ENCODE data around the gene ADCY5. TPM values are rescaled to one million over a fixed set of nuclear protein-coding genes. Genes with fewer than 3 reads are reported as not detected.

The ADCY5 gene
- total and polyA plus RNA-seq, 2 donors from 2014 or later, result 7.1 to 33.6 TPM

DNA sequence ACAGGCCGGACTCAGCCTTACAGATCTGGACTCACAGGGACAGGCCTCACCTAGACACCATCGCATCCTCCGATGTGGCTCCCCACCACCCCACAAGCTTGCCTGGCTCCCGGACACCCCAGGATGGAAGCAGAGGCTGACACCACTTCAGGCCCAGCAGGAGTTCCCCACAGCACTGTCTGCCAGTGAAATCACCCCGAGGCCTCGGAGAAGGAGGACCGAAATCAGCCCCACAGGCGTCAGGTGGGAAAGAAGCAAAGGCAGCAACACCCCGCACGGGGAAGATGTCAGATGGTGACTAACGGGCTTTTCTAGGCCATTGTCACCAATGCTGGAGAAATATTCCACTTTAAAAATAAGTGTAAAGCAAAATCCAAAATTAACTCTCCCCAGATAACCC is 18.6 kb downstream of the ADCY5 start:
- Histone ChIP-seq H3K4me3 (ENCODE audit: low read length in 3 of 3) (no peak overlapping the region), H3K4me1 (ENCODE audit: control insufficient read depth in 2 of 3, insufficient read depth in 2 of 3, low read depth in 1 of 3, low read length in 3 of 3) (peaks cover 0 to 8% (median 1%) of the 10 kb centered on the region in 3 donors), H3K36me3 (ENCODE audit: control insufficient read depth in 2 of 3, insufficient read depth in 3 of 3, low read length in 3 of 3) (no peaks in the 10 kb centered on the region), H3K9ac (ENCODE audit: low read length in 3 of 3) (no peak overlapping the region), H3K27ac (ENCODE audit: low read depth in 2 of 2, low read length in 2 of 2) (no peak overlapping the region), H3K9me3 (ENCODE audit: control insufficient read depth in 2 of 3, insufficient read depth in 1 of 3, low read length in 3 of 3) (no peaks in the 10 kb centered on the region), H3K27me3 (ENCODE audit: control insufficient read depth, insufficient read depth, low read length) (no peaks in the 10 kb centered on the region)
- DNase-seq (no peak), FAIRE-seq (no peak)
- TF ChIP-seq, protein P1, sequence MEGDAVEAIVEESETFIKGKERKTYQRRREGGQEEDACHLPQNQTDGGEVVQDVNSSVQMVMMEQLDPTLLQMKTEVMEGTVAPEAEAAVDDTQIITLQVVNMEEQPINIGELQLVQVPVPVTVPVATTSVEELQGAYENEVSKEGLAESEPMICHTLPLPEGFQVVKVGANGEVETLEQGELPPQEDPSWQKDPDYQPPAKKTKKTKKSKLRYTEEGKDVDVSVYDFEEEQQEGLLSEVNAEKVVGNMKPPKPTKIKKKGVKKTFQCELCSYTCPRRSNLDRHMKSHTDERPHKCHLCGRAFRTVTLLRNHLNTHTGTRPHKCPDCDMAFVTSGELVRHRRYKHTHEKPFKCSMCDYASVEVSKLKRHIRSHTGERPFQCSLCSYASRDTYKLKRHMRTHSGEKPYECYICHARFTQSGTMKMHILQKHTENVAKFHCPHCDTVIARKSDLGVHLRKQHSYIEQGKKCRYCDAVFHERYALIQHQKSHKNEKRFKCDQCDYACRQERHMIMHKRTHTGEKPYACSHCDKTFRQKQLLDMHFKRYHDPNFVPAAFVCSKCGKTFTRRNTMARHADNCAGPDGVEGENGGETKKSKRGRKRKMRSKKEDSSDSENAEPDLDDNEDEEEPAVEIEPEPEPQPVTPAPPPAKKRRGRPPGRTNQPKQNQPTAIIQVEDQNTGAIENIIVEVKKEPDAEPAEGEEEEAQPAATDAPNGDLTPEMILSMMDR (IDR thresholded peaks at IDR 0.05; ENCODE audit: borderline replicate concordance, extremely low read depth, insufficient read depth), result no peak
- intact Hi-C loops (cut with DNase I), result no loop called here

DNA sequence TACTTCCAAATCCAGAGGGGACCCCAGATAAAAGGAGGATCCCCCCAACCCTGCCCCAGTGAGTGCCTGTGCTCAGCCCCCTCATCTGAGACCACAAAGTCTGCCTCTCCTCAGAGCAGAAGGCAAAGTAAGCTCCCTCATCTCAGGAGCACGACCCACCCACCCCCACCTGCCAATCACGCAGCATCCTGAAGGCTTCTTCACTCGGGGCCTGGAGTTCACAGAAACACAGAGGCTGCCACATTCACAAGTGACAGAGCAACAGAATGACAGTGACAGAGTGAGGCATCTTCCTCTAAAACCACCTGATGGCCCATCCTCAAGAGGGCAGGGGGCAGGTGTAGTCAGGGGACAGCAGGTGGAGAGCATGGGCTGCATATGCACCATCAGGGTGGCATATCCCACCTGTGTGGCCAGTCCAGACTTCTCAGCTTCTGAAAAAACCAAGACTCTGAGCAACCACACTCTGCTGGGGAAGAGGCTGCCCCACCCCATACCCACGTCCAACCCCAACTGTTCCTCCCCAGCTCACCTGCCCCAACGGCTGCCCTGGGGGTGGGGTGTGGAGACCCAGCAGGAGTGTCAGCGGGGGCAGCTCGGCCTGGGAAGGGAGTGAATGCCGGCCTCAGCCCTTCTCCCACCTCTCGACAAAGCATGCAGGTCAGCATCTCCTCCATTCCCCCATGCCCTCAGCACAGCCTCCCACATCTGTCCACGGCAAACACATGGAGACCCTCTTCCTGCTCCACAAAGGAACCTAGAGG is 19.3 kb downstream of the ADCY5 start:
- no peaks in the 10 kb centered on the region for H3K9me3 ChIP-seq (ENCODE audit: control insufficient read depth in 2 of 3, insufficient read depth in 1 of 3, low read length in 3 of 3)
- H3K27ac ChIP-seq (ENCODE audit: low read depth in 2 of 2, low read length in 2 of 2), result no peak overlapping the region
- no peak overlapping the region for H3K9ac ChIP-seq (ENCODE audit: low read length in 3 of 3)
- no peaks in the 10 kb centered on the region for H3K36me3 ChIP-seq (ENCODE audit: control insufficient read depth in 2 of 3, insufficient read depth in 3 of 3, low read length in 3 of 3)
- H3K4me3 ChIP-seq (ENCODE audit: low read length in 3 of 3), result no peak overlapping the region
- DNase-seq (no peak), FAIRE-seq (no peak)
- intact Hi-C loops (cut with DNase I), result no loop called here
- no peaks in the 10 kb centered on the region for H3K27me3 ChIP-seq (ENCODE audit: control insufficient read depth, insufficient read depth, low read length)
- TF ChIP-seq, protein P1 (IDR thresholded peaks at IDR 0.05; ENCODE audit: borderline replicate concordance, extremely low read depth, insufficient read depth), result no peak
- peaks cover 0 to 12% (median 6%) of the 10 kb centered on the region in 3 donors for H3K4me1 ChIP-seq (ENCODE audit: control insufficient read depth in 2 of 3, insufficient read depth in 2 of 3, low read depth in 1 of 3, low read length in 3 of 3)

DNA sequence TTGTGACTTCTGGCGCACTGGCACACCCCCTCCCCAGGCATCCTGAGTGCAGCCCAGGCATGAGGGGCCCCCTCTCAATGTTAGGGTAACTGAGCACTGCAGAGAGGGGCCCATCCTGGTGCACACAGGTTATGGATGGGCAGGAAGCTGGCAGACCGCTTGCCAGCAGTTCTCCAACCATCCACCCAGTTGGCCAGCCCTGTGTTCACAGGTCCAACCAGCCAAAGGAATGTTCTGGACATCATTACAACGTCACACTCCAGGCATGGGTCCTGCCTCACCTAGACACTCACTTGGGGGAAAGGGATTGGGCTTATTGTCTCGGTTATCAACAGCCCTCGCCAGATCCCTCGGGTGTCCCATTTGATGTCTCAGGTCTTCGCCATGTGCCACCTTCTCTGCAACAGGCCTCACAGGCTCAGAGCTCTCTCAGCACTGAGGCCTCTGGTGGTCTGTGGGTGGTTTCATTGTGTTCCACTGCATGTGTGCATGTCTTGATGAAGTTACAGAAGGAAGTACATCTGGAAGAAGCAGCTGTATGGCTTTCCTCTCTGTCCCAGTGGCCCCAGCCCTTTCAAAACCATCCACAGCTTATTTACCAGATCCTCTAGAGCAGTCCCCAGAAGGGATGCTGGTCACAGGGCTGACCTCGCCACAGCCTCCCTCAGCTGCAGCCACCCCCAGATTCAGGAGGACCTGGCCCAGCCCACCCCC is 23.7 kb downstream of the ADCY5 start:
- DNase-seq (no peak), FAIRE-seq (no peak)
- Histone ChIP-seq H3K4me3 (ENCODE audit: low read length in 3 of 3) (no peak overlapping the region), H3K27me3 (ENCODE audit: control insufficient read depth, insufficient read depth, low read length) (no peaks in the 10 kb centered on the region), H3K27ac (ENCODE audit: low read depth in 2 of 2, low read length in 2 of 2) (peak overlapping the region; percentile 52 to 92), H3K9ac (ENCODE audit: low read length in 3 of 3) (no peak overlapping the region), H3K36me3 (ENCODE audit: control insufficient read depth in 2 of 3, insufficient read depth in 3 of 3, low read length in 3 of 3) (no peaks in the 10 kb centered on the region), H3K9me3 (ENCODE audit: control insufficient read depth in 2 of 3, insufficient read depth in 1 of 3, low read length in 3 of 3) (no peaks in the 10 kb centered on the region), H3K4me1 (ENCODE audit: control insufficient read depth in 2 of 3, insufficient read depth in 2 of 3, low read depth in 1 of 3, low read length in 3 of 3) (peaks cover 0 to 43% (median 40%) of the 10 kb centered on the region in 3 donors)
- intact Hi-C loops (cut with DNase I), result no loop called here
- TF ChIP-seq, protein P1 (IDR thresholded peaks at IDR 0.05; ENCODE audit: borderline replicate concordance, extremely low read depth, insufficient read depth), result no peak
